Fibroblast of skin of right quadriceps (primary cell): ENCODE measurements around the gene PDE11A.

Experiments used
- DNase-seq: peaks from one replicate; pipeline ENCODE4 v3.0.0-alpha.2; 2013

Gene PDE11A

DNA sequence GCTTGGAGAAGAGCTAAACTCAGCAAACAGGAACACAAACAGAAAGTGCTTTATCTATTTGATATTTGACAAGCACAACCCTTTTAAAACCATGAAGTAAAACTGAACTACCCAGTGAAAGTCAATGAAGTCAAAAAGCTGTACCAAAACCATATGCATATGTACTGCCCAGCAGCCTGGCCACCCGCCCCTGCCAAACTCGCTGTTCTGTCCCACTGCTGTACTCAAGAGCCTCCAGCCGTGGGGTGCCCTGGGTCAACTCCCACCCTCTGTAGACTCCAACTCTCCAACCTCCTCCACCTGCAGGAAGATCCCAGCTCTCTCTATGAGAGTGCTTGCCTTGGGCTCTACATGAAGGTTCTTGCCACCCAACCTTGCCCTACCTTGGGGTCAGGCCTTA, 411.8 kb downstream of the PDE11A start:
- DNase-seq = no peak

DNA sequence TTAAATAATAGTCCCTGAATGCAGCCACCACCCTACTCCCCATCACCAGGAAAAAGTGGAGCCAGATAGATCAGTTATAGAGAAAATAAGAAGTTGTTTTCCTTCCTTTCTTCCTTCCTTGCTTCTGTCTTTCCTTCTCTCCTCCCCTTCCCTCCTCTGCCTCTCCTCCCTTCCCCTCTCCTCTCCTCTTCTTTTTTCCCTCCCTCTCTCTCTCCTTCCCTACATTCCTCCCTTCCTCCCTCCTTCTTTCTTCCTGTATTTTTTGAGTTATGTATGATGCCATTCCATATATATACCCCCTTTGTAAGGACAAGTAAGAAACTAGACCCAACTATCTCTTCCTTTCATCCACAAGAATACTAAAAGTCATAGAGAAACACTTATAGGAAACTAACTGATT, 414.3 kb downstream of the PDE11A start:
- no peak for DNase-seq

DNA sequence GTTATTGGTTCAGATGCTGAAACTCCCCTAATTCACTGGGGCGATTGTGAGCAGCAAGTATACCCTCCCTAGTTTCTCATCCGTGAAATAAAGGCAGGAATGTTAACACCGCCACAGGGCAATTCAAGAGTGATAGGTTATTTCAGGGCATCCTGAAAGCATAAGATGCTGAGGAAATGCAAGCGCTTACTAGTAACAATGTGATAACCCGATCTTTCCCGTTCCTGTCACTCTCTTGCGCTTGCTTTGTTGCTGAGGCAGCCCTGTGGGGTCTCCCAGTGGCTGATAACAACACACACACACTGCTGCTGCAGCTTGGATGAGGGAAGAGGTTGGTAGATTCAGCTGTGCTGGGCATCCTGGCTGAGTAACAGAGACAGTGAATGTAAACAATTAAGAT, 420.7 kb downstream of the PDE11A start:
- no peak for DNase-seq

DNA sequence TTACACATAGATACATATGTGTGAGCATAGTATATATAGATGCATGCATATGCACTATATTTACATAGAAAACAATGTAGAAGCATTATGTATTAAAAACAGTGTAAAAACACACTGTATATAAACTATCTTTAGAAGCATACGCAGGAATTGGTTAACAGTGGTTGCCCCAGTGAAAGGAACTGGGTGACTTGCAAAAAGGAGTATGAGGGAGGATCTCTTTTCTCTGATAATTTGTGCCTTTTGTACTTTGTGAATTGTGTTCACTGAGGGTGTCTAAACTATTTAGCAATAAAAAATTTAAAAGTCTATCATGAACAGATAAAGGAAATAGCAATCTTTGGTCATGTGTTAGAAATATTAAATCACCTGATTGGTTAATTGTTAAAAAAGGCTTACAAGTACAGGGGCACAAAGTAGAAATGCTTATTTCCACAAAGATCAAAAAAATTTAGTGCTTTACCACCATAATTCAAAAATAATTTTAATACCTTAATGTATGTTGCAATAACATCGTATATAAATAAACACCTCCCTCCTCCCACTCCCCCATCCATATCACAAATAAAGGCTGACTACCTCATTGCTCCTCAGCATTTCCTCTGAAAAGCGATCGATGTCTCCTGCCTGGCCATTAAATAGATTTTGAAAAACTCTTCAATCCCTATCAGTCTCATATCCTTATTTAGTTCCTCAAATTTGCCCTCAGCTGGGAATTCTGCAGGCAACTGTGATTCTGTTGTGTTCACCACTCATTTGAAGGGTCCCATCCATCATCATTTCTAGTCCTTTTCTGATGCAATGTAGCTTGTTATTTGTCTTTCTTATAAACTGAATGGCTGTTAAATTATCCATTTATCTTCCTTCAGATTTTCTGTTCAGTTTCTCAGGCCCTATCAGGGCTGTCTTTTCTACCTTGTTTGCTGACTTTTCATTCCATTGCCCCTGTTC, 422.7 kb downstream of the PDE11A start:
- DNase-seq = no peak

DNA sequence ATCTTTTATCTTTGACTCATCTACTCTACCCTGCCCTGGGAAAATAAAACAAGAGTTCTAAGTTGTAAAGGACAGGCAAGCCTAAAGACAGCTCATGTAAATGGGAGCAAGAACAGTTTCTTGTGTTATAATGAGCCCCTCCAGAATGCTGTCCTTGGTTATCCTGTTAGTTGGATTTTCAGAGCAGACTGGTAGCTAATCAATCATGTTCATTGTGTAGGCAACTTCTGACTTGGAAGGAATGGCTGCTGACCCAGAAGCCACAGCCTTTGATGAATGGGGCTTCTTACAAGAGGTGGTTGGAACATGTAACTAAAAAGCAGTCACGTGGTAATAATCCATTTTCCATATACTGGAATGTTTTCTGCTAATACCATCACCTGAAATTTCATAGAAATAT, 425.8 kb downstream of the PDE11A start:
- DNase-seq = no peak

DNA sequence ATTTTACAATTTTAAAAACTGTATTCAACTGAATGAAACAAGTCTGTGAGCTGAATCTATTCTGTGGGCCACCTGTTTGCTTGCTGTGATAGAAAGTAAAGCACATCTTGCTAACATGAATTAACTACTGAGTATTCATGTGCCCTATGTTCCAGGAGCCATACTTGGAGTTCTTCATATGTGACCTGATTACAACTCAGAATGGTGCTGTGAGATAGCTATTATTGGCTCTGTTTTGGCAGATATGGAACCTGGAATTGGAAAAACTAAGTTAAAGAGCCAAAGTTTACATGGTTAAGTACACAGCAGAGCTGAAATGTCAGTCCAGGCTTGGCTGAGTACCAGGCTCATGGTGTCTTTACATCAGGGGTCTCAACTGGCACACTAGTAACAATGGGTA, 426.3 kb downstream of the PDE11A start:
- DNase-seq = no peak

DNA sequence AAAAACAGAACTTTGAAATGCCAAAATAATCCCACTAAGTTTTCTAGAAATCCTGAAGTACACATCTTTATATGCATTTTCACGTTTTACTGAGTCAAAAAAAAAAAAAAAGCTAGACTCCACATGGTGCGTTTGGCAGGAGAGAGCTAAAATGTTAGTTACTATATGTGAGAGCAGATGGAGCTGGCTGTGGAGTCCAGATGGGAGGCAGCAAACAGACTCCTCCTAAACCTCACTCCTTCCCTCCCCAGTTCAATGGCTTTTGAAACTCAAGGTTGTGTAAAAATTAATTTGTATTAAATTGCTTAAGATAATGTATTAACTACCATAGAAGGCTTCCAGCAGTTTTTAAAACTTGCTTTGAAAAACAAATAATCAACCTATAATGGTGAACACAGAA, 431.2 kb downstream of the PDE11A start:
- no peak for DNase-seq

DNA sequence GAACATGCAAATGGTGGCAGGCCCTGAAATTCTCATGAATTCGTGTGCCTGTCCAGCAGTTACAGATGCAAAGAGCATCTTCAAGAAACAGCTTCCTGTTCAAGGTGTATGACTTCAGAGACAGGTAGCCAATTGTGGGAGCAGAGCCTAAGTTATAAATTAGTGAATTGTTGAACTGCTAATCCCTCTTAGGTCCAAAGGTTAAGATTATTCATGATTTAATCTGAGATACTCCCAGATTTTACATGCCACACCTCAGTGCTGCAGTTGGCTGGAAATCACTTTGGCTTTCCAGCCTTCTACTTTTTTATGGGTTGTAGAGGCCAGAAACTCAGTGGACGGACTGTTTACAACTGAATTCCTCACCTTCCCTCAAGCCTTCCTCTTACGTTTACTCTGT, 432.2 kb downstream of the PDE11A start:
- no peak for DNase-seq

DNA sequence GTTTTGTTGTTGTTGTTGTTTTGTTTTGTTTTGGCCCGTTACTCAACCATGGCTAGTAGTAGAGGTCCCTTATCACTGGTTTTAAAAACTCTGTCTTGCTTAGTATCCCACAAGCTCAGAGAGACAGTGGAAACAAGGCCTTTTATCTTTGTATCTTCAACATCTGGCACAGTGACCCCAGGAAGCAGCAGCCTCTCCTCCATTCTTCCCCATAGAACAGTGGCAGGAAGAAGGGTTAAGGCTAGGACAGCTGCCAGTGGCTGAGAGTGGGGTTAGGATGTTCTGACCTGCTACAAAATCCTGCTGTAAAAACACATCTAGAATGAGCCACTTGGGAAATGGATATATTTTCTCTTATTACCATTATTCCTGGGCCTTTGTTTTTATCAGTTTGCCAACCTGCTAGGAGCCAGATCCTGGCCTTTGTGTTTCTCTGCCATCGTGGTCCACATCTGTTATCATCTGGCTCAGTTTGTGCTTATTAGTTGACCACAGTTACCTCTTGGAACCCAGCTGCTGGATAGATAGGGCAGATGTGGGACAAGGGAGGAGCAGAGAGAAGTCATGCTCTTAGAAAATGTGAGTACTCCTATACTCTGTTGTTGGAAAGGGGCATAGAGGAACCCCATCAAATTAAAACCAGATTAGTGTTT, 433.2 kb downstream of the PDE11A start:
- DNase-seq = no peak

DNA sequence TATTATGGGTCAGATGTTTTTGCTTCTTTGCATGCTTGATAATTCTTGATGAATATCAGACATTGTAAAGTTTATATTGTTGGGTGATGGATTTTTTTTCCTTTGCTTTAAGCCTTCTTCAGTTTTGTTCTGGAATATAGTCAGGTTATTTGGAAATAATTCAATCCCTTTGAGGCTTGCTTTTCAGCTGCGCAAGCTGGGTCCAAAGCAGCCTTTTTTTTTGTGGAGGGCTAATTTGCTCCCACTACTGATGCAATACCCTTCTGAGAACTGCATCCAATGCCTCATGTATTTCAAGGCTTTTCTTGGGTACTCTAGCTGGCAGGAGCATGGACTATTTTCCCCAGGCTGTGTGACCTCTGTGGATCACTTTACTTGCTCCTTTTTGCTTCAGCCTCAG, 434.1 kb downstream of the PDE11A start:
- no peak for DNase-seq

DNA sequence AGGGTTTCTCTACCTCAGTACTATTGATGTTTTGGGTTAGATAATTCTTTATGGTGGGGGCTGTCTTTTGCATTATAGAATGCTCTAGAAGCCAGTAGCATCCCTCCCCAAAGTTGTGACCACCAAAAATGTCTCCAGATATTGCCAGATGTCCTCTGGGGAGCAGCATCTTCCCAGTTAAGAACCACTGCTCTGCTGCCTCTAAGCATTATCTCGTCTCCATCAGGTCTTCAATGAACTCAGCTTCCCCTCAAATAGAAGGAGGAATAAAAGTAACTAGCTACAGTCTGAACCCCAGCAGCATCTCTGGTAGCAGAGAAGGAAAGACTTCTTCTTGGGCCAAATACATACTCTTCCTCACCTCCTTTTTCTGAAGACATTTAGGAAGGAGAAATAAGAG, 435.9 kb downstream of the PDE11A start:
- no peak for DNase-seq

DNA sequence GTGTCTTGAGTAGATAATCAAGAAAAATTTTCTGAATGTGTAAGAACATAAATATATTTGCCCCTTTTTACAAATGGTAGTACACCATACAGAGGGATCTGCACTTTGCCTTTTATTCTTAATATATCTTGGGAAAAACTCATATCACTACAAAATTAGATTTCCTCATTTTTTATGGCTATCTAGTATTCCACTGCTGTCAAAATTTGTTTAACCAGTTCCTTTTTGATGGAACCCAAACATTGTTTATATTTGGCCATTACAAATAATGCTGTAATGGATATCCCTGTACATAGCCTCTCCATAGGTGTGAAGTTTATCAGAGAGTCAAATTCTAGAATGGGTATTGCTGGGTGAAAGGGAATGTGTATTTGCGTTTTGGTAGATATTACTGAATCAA, 436.9 kb downstream of the PDE11A start:
- no peak for DNase-seq

DNA sequence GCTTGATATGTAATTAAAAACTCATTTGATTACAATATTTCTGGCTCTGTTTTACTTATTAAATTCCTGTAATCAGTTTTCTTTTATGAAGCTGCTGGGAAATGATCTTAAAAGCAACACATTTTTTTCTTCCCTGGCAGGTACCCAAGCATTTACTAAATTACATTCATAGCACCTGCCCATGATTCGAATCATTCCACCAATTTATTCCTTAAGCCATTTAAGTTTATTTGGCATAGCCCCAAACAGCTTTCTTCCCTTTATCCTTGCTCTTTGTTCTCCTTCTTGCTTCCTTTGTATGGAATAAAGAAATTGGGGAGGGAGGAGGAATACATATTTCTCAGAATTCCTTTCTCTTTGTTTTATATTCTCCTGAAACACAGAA, 438.7 kb downstream of the PDE11A start:
- no peak for DNase-seq

DNA sequence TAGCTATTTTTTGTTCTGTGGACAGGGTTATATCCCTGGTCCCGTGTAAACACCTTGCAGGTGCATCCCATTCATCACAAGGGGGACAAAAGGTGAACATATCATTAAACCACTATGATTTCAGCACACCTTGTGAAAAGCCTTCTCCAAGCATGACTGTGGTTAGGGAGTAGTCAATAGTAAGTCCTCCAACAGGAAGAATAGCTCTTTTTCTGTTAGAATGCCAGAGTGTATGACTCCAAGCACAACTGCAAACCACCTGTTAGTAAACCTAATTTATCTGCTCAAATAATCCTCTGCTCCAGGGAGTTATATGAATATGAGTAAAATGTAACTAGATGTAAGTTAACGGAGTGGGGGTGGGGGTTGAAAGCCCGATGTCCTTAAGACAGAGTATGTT, 439.5 kb downstream of the PDE11A start:
- DNase-seq = no peak

DNA sequence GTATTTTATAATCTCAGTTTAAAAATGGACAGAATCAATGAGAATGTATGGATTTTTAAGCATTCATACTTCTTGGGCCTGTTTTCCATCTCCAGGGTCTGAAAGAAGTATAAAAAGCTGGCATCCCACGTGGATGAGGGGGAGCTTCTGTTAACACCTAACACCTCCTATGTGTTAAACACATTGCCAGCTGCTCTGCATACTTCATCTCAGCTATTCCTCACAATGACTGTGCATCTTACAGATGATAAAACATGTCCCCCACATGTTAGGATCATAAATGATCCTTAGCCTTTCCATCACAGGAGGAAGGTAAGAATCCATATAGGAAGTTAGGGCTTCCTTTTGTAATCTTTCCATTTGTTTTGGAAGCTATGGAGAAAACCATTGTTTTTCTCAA, 440.9 kb downstream of the PDE11A start:
- DNase-seq = no peak

DNA sequence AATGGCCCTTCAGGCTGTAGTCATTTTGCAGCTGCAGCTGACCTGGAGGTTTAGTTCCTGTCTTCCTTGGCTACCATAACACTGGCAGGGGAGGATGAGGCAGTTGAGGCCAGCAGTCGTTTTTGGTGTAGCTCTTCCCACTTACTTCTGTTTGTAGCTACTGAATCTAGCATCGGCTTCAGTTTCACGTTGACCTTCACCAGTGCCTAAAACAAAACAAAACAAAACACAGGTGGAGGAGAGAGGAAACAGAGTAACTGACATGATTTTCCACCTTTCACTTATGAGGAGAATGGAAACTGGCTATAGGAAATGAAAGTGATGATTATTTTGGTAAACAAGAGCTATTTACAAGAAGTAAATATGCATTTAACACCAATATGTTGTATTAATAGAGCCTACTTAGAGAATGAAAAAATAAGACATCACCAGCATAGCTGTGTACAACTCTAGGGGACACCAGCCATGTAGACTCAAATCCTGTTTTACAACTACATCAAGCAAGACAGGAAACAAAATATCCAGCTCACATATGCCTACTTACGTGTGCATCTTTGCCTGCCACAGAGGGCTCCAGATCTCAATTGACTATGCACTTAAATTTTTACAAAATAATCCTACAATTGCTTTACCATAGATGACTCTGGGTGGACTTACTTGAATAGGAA, 443.1 kb downstream of the PDE11A start:
- no peak for DNase-seq

DNA sequence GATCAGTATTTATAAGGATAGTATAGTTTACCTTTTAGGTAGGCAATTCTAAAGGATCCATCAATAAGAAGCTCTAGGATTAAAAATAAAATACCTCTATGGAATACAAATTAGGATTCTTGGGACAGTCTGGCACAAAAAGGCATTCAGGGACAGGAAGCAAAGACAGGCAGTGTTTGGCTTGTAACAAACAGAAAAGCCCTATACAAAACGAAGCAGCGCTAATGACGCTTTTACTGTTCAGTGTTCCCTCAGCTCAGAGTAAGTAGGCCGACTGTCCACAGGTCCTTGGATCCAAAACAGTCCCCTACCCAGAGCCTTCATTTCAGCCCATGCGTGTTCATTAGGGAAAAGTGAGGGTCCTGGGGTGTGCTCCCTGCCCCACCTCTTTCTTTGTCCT, 443.7 kb downstream of the PDE11A start:
- DNase-seq = no peak

DNA sequence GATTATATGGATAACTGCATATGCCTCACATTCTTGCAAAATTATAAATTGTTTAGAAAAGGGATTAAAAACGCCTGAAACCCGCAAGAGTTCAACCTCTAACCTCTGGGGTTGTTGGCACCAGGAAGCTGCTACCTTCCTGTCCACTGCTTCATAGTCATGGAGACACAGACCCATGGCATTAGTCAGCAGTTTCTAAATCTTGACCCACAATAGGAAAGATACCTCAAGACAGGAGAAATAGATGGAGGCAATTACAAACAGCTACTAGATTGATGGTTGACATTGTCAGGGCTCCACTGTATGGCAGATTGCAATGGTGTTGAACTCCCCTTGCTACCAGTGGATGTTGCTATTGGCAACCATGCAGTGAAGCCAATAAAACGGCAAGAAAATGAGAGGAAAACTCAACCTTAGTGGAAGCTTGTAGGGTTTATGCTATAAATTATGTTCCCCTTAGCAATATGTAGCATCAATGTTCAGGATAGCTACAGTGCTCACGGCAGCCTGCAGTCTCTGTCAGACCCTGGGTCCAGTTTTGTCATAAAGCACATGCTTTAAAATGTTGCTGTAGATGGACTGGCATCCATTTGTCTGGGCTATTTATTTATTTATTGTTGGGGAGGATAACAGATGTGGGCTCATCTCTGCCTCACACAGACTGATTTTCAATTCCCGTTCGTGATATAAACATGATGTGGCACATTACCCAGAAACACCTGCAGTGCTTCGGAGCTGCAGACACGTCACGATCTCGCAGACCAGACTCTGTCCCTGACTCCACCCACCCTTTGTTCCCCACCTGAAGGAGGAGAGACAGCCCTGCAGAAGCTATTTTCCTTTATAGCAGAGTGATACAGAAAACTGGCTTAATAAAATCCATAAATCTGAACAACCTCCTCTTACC, 446.6 kb downstream of the PDE11A start:
- DNase-seq = no peak

DNA sequence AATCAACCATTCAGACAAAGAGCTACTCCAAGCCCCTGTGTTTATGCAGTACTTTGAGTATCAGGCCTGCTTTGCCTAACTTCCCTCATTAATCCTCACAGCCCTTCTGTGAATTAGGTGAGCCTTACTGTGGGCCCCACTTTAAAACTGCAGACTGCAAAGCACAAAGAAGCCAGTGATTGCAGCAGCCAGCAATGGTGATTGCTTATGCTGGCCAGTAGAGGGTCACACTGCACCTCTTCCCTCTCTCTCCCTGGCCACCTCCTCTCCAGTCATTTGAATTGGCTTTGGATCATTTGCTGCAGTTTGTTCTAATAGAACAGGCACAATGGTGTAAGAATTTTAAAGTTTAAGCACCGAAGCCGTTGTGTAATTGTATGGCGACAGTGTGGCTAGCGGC, 450.1 kb downstream of the PDE11A start:
- DNase-seq = no peak

DNA sequence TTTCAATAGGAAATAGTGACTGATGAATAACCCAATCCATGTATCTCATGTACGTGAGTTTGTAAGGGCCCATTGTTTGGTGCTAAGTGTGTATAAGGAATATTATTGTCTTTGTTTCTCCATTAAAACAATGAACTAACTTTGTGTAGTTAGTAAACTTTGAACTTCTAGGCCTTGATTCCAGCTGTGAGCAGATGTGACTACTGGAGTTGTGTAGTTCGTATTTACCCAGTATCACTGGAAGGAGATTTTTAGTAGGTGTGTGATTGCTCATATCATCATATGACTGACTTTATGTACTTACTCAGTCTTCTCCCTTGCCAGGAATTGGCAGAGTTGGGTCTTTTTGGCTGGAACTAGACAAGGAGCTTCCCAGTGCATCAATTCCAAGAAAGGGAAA, 452.6 kb downstream of the PDE11A start:
- no peak for DNase-seq

DNA sequence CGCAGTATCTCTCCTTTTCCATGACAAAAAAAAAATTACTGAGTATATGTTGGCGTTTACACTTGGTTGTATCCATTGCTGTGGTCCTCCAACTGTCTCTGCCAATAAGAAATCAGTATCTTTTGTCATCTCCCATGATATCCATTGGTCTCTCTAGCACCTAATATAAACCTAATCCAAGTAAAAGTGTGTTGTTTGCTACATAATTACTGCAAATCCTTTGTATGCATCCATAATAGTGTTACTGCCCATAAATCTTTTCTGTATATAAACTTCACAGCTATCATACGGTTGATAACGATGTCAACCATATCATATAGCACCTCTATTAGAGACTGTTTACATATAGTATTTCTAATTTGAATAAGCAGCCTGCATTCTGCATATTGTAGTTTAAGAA, 453.1 kb downstream of the PDE11A start:
- no peak for DNase-seq

DNA sequence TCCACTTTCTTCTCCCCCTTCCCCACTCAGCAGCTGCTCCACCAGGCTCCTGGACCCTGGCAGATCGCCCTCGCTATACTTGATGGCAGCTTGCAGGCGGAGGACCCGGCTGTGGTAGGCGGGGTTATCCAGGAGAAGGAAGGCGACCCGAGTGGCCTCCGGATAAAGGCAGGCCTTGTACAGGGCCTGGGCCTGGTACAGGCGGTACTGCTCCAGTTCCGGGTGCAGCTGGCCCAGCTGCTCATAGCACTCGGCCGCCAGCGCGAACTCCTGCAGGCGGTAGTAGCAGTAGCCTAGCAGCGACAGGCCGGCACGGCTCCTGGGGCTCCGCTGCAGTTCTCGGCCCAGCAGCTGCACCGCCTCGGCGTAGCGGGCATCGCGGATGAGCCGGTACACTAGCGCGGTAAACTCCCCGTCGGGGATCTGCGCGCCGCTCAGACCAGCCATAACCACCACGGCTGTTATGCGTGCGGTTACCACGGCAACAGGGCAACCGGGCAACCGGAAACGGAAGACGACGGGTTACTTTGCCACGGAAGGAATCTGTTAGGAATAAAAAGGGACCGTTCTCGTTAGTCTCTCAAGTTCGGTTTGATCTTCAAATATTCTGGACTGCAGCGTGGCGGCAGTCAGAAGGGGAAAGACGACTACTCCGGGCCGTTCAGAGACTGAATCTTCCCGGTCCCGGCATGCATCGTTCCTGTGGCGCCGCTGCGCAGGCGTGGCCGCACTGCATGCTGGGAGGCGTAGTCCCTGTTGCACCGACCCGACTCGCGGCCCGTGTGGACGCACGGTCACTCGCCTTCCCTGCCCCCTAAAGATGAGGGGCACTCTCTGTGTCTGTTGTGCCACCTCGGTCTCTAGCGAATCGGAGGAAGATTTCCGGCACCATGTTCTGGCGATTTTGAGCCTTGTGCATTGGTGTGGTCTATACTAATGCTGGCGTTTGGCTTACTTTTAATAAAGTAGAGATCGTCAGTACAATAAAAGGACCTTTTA, 454.0 kb downstream of the PDE11A start:
- DNase-seq = peak; percentile 86
